Renal pelvis (tissue), 12 donors: Measurements from ENCODE around the gene FAM24B. TPM values are rescaled to one million over a fixed set of nuclear protein-coding genes. Genes with fewer than 3 reads are reported as not detected.
A peak's percentile ranks its signal among the peaks of the same experiment; 100 is the strongest.
"Not testable (repeated sequence)": the region's sequence is repeated elsewhere in the genome, so short reads cannot be mapped to it uniquely, and the experiment has no call there.

ENCODE experiments used
- DNase-seq: peaks from one replicate; pipeline ENCODE4 v3.0.0-alpha.2; 2013
- long read RNA-seq, 16 experiments: transcript quantifications; one replicate each; lab custom pipeline, GENCODE V29; 2026
- polyA plus RNA-seq, 3 donors: library from polyadenylated mRNA; unstranded; fragments of 120-200 nt; gene quantifications; one replicate each; pipeline ENCODE4 v1.2.1, GENCODE V29; 2013; ENCODE audit not compliant: insufficient read length in 3 of 3

Gene FAM24B
- polyA plus RNA-seq = 1 to 10 TPM; 4.5 to 6.1 (median 5.8) TPM
- long read RNA-seq, donor 1 = 0 reads
- long read RNA-seq, donor 2, partial matches to known transcripts = 0 of 3 reads
- long read RNA-seq, donor 2, other reads (novel, unspliced or antisense) = 0 of 3 reads
- long read RNA-seq, donor 3, partial matches to known transcripts = 0 of 5 reads
- long read RNA-seq, donor 3, other reads (novel, unspliced or antisense) = 0 of 5 reads
- long read RNA-seq, donor 4, partial matches to known transcripts = 0 of 4 reads
- long read RNA-seq, donor 4, other reads (novel, unspliced or antisense) = 0 of 4 reads
- long read RNA-seq, donor 5, partial matches to known transcripts = 0 of 1 reads
- long read RNA-seq, donor 5, other reads (novel, unspliced or antisense) = 0 of 1 reads
- long read RNA-seq, donor 6, partial matches to known transcripts = 5 of 5 reads
- long read RNA-seq, donor 6, other reads (novel, unspliced or antisense) = 0 of 5 reads
- long read RNA-seq, donor 7 = 0 reads
- long read RNA-seq, donor 8, partial matches to known transcripts = 0 of 2 reads
- long read RNA-seq, donor 8, other reads (novel, unspliced or antisense) = 0 of 2 reads
- long read RNA-seq, donor 9, partial matches to known transcripts = 0 of 6 reads
- long read RNA-seq, donor 9, other reads (novel, unspliced or antisense) = 0 of 6 reads
- long read RNA-seq, donor 10 = 0 reads
- long read RNA-seq, donor 11, partial matches to known transcripts = 0 of 4 reads
- long read RNA-seq, donor 11, other reads (novel, unspliced or antisense) = 0 of 4 reads
- long read RNA-seq, donor 12, partial matches to known transcripts = 0 of 4 reads
- long read RNA-seq, donor 12, other reads (novel, unspliced or antisense) = 0 of 4 reads
- long read RNA-seq, donor 13, partial matches to known transcripts = 0 of 2 reads
- long read RNA-seq, donor 13, other reads (novel, unspliced or antisense) = 0 of 2 reads
- long read RNA-seq, donor 14 = 0 reads
- long read RNA-seq, donor 15, partial matches to known transcripts = 0 of 7 reads
- long read RNA-seq, donor 15, other reads (novel, unspliced or antisense) = 0 of 7 reads
- long read RNA-seq, donor 16, partial matches to known transcripts = 0 of 4 reads
- long read RNA-seq, donor 16, other reads (novel, unspliced or antisense) = 0 of 4 reads

GRCh38 chr10:122879339-122880273 is at the start of gene FAM24B:
FAM24B (minus strand) TSS chr10:122879581; CDS start chr10:122850515, 29,066 bp downstream.
- peak; percentile 98 for DNase-seq

GRCh38 chr10:122915700-122916099 is 36.3 kb upstream of the FAM24B start:
- no peak for DNase-seq

- DNase-seq = peak; percentile 70
Observed at GRCh38 chr10:122911889-122912484, 32.6 kb upstream of the FAM24B start.

- DNase-seq = no peak
Observed at GRCh38 chr10:122910310-122910709, 30.9 kb upstream of the FAM24B start, which contains the start of gene FAM24A. FAM24A (plus strand) TSS chr10:122910610; CDS start chr10:122911635, 1,025 bp downstream.

- DNase-seq = not testable (repeated sequence)
Observed at GRCh38 chr10:122903861-122904260, 24.5 kb upstream of the FAM24B start.

- no peak for DNase-seq
Observed at GRCh38 chr10:122894261-122894944, 15.0 kb upstream of the FAM24B start.

- no peak for DNase-seq
Observed at GRCh38 chr10:122884166-122884565, 4.8 kb upstream of the FAM24B start.

- no peak for DNase-seq
Observed at GRCh38 chr10:122882766-122883165, 3.4 kb upstream of the FAM24B start.

GRCh38 chr10:122878799-122879338 is 512 bp downstream of the FAM24B start:
- DNase-seq = no peak

GRCh38 chr10:122877264-122877663 is 2.1 kb downstream of the FAM24B start:
- DNase-seq = no peak

GRCh38 chr10:122876467-122876855 is 2.9 kb downstream of the FAM24B start:
- DNase-seq = no peak

GRCh38 chr10:122875843-122876466 is 3.4 kb downstream of the FAM24B start:
- no peak for DNase-seq

GRCh38 chr10:122871947-122872346 is 7.4 kb downstream of the FAM24B start:
- not testable (repeated sequence) for DNase-seq

- DNase-seq = not testable (repeated sequence)
Observed at GRCh38 chr10:122868768-122869167, 10.6 kb downstream of the FAM24B start.

GRCh38 chr10:122866757-122867482 is 12.5 kb downstream of the FAM24B start:
- not testable (repeated sequence) for DNase-seq

- no peak for DNase-seq
Observed at GRCh38 chr10:122864901-122865300, 14.5 kb downstream of the FAM24B start.

GRCh38 chr10:122864194-122864592 is 15.2 kb downstream of the FAM24B start:
- DNase-seq = no peak
